Tibial nerve (tissue), 4 donors: Measurements from ENCODE around the gene SNRNP25.

Experiments used
- EP300 ChIP-seq, 2 donors: sonication (generic); formaldehyde crosslinking; IDR thresholded peaks; one replicate each; pipeline ENCODE4 v1.6.1; 2017; ENCODE audit warnings: antibody characterized with exemption in 2 of 2, mild to moderate bottlenecking in 1 of 2
- POLR2A ChIP-seq, 2 donors: fragments of 450-650 bp; IDR thresholded peaks; one replicate each; pipeline ENCODE4 v1.6.1; 2017; ENCODE audit warnings: antibody characterized with exemption in 2 of 2, mild to moderate bottlenecking in 2 of 2, moderate library complexity in 2 of 2
- TF ChIP-seq, protein P1 (sequence below), 5 experiments: fragments of 200-600 bp in 3 of 5; fragments of 450-650 bp in 2 of 5; sonication (generic) in 3 of 5; IDR thresholded peaks; one replicate each; pipeline ENCODE4 v1.5.1; 2016 to 2019; ENCODE audit warnings: antibody characterized with exemption in 5 of 5, mild to moderate bottlenecking in 3 of 5, moderate library complexity in 2 of 5

GRCh38 chr16:45454-45853 lies 8.2 kb upstream of the SNRNP25 start:
- TF ChIP-seq, protein P1, sequence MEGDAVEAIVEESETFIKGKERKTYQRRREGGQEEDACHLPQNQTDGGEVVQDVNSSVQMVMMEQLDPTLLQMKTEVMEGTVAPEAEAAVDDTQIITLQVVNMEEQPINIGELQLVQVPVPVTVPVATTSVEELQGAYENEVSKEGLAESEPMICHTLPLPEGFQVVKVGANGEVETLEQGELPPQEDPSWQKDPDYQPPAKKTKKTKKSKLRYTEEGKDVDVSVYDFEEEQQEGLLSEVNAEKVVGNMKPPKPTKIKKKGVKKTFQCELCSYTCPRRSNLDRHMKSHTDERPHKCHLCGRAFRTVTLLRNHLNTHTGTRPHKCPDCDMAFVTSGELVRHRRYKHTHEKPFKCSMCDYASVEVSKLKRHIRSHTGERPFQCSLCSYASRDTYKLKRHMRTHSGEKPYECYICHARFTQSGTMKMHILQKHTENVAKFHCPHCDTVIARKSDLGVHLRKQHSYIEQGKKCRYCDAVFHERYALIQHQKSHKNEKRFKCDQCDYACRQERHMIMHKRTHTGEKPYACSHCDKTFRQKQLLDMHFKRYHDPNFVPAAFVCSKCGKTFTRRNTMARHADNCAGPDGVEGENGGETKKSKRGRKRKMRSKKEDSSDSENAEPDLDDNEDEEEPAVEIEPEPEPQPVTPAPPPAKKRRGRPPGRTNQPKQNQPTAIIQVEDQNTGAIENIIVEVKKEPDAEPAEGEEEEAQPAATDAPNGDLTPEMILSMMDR (IDR thresholded peaks at IDR 0.05): no peak
- TF ChIP-seq POLR2A (IDR thresholded peaks at IDR 0.05) (no peak), EP300 (IDR thresholded peaks at IDR 0.05) (no peak)
